Stimulated activated CD4-positive, alpha-beta T cell treated with anti-CD3 and anti-CD28 coated beads, Interleukin-2, amount 100 ng/mL, for 48 hours (primary cell): ENCODE results near the gene MRPL45.

ENCODE experiments used
- DNase-seq, 2 donors: peaks; one replicate each; pipeline ENCODE4 v3.0.0-alpha.2; 2020

MRPL45 gene

GRCh38 chr17:38325221-38325851 is 28.4 kb downstream of the MRPL45 start:
- DNase-seq, result no peak

- no peak for DNase-seq
Measured at GRCh38 chr17:38326996-38327792, 30.2 kb downstream of the MRPL45 start.

- DNase-seq, result no peak
Measured at GRCh38 chr17:38327936-38328335, 31.0 kb downstream of the MRPL45 start.

DNA sequence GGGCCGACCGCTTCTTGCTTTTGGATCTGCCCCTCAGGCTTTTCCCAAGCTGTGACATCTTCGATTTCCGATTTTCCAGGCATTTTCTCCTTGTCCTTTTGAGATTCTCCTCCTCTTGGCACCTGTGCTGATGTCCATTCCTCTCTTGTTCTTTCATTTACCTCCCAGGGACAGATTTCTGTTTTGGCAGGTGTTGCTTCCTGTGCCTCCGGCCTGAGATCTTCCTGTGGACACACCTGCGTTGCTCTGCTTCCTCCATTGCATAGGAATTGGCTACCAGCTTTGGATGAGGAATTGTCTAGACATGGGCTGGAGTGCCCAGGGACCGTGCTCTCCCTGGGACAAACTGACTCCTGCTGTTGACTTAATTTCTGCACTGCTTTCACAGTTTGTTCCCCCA is 31.7 kb downstream of the MRPL45 start:
- DNase-seq, result no peak

DNA sequence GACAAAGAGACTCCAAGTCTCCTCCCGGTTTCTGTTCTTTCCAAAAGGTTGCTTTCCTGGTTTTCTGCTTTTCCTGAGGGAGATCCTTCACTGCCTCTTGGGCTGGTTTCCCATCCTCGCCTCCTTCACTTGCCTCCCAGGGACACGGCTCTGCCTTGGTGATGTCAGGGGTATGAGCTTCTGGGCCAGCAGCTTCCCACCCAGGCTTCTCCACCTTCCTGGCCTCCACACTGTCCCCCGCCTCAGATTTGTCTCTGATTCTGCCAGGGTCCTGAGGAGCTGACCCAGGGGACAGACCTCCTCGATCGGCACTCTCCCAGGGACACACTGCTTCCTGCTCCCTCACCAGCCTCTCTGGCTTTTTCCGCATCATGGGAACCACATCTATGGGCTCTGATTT is 32.3 kb downstream of the MRPL45 start:
- no peak for DNase-seq

DNA sequence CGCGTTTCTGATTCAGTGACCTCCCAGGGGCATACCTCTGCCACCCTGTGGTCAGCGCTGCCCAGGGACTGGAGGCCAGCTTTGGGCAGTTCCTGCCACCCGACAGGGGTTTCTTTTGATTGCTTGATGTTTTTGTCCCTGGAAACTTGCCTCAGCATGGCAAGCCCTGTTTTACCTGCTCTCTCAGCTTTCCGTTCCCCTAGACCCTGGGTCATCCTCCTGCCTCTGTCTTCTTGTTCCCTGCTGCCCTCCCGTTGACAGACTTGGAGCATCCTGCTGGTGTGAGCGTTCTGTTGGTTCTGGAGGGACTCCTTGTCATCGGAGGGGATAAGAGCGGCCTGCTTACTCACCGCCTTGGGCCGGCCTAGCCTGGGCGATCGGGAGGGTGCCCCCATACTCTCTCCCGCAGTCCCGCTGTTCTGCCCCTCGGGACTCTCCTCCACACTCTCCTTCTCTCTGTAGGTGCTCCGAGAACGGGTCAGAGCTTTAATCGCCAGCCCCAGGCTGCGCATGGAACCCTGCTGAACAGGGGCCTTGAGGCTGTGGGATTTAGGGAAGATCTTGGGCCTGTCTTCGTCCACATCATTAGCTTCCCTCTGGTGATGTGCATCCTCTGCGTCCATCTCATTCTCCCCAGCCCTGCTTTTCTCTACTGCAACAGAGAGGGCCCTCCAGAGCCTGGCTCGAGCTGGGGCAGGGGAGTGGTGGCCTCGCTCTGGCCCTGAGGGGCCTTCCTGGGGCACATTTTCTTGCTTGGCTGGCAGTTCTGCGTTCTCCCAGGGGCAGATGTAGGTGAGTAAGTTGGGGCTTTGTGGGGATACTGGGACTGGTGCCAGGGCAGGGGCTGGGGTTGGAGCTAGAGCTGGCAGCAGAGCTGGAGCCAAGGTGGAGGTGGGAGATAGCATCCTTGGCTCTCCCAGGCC is 33.1 kb downstream of the MRPL45 start:
- DNase-seq, result no peak

- no peak for DNase-seq
Measured at GRCh38 chr17:38330941-38331411, 34.0 kb downstream of the MRPL45 start.

DNA sequence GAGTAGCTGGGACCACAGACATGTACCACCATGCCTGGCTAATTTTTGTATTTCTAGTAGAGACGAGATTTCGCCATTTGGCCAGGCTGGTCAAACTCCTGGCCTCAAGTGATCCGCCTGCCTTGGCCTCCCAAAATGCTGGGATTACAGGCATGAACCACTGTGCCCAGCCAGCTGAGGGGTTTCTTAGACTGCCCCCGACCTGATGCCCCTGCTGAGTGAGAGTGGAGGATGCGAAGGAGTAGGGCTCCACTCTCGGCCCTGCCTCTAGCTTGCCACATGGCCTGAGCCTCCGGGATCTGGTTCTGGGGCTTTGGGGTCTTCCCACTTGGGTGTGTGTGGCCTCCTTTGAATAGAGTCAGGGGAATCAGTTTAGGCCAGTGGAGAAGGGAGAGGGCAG is 35.8 kb downstream of the MRPL45 start:
- DNase-seq, result no peak

- peak; percentile 54 to 62 for DNase-seq
Measured at GRCh38 chr17:38333635-38334295, 36.8 kb downstream of the MRPL45 start.

GRCh38 chr17:38334480-38335364 is 37.8 kb downstream of the MRPL45 start:
- no peak for DNase-seq

DNA sequence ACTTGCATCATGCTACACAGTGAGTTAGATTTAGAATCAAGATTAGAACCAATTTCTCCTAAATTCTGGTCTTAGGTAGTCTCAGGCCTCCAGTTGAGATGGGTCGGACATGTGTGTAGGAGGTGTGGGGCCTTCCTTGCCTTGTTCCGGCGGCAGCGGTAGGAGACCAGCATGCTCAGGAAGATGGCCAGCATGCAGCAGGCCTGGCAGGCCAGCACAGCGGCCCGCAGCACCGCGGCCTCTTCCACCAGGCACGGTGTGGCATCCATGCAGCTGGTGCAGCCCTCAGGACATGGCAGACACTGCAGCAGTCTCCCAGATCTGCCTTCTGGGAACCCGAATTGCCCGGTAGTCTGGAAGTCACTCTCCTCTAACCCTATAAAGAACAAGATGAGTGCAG is 39.9 kb downstream of the MRPL45 start:
- DNase-seq, result no peak

- no peak for DNase-seq
Measured at GRCh38 chr17:38338053-38338452, 41.1 kb downstream of the MRPL45 start.

DNA sequence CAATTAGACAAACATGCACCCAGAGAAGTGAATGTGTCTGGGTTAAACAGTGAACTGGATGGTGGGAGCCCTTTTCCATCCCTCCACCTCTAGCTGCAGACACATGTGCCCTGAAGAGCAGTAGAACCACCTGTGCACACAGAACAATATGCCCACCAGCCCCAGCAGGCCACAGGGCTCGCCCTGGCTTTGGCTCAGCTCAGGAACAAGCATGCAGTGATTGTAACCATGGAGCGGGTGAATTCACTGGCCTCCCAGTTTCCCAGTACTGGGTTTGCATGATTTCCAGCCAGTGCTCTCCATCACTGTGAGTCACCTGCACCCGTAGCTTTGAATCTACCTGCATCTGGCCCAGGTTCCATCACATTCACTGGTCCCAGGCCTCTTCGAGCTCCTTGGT is 41.6 kb downstream of the MRPL45 start:
- DNase-seq, result no peak

- no peak for DNase-seq
Measured at GRCh38 chr17:38339891-38340290, 42.9 kb downstream of the MRPL45 start.

GRCh38 chr17:38341035-38341721 is 44.2 kb downstream of the MRPL45 start:
- no peak for DNase-seq

GRCh38 chr17:38342886-38343607 is 46.1 kb downstream of the MRPL45 start:
- DNase-seq, result no peak

GRCh38 chr17:38343608-38344419 is 46.8 kb downstream of the MRPL45 start, which contains the start of gene GPR179:
GPR179 (minus strand) TSS chr17:38343956; CDS start chr17:38343789, 167 bp downstream.
- DNase-seq, result no peak

DNA sequence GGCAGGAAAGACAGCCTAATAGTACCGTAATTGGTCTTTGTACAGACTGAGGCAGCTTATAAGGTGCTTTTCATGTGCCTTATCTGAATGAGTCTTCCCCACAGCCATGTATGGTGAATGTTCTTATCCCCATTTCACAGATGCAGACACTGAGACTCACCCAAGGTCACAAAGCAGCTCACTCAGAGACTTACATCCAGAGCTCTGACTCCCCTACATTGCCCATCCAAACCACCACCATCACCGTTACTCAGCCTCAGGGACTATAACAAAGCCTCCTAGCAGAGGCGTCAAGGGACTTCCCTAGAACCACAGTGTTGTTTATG is 47.4 kb downstream of the MRPL45 start:
- DNase-seq, result no peak

- no peak for DNase-seq
Measured at GRCh38 chr17:38345743-38346142, 48.8 kb downstream of the MRPL45 start.
